Mesendoderm (in vitro differentiated cells): ENCODE results near the gene F10.

Experiments used
- DNase-seq: peaks from one replicate; pipeline ENCODE4 v3.0.0; 2013
- H2AK5ac ChIP-seq: 2 replicates; pipeline ENCODE4 v1.6.1; 2013; ENCODE audit warnings: low read length, inconsistent platforms
- H2BK120ac ChIP-seq: 2 replicates; pipeline ENCODE4 v1.6.1; 2013; ENCODE audit warnings: low read depth, mild to moderate bottlenecking, low read length, moderate library complexity, mixed read lengths
- H2BK15ac ChIP-seq: replicated peaks from 2 replicates; pipeline ENCODE4 v1.6.1; 2013; ENCODE audit warnings: low read depth, mild to moderate bottlenecking, moderate library complexity
- H2BK5ac ChIP-seq: 2 replicates; pipeline ENCODE4 v1.6.1; 2013; ENCODE audit warnings: low read length, inconsistent platforms
- H3K18ac ChIP-seq: 2 replicates; pipeline ENCODE4 v1.6.1; 2013; ENCODE audit warnings: mild to moderate bottlenecking, low read length, mixed read lengths
- H3K23ac ChIP-seq: one replicate; pipeline ENCODE4 v1.6.1; 2013; ENCODE audit warnings: low read length
- H3K27ac ChIP-seq: 2 replicates; pipeline ENCODE4 v1.5.1; 2013; ENCODE audit warnings: low read depth, mild to moderate bottlenecking, inconsistent platforms, low read length, moderate library complexity
- H3K27me3 ChIP-seq: 2 replicates; pipeline ENCODE4 v1.6.1; 2013; ENCODE audit warnings: low read length, control low read depth, mild to moderate bottlenecking, inconsistent platforms; ENCODE audit not compliant: insufficient read depth, poor library complexity
- H3K36me3 ChIP-seq: 2 replicates; pipeline ENCODE4 v1.6.1; 2013; ENCODE audit warnings: low read length, inconsistent platforms; ENCODE audit not compliant: control insufficient read depth, insufficient read depth
- H3K4ac ChIP-seq: one replicate; pipeline ENCODE4 v1.6.1; 2013; ENCODE audit warnings: low read depth, mild to moderate bottlenecking, low read length, moderate library complexity
- H3K4me1 ChIP-seq: 2 replicates; pipeline ENCODE4 v1.6.1; 2013; ENCODE audit warnings: low read depth, low read length, inconsistent platforms; ENCODE audit not compliant: control insufficient read depth
- H3K4me2 ChIP-seq: 2 replicates; pipeline ENCODE4 v1.6.1; 2013; ENCODE audit warnings: low read length
- H3K4me3 ChIP-seq: 2 replicates; pipeline ENCODE4 v1.5.1; 2013; ENCODE audit warnings: mild to moderate bottlenecking, low read length
- H3K56ac ChIP-seq: one replicate; pipeline ENCODE4 v1.6.1; 2013; ENCODE audit warnings: low read length
- H3K79me1 ChIP-seq: 2 replicates; pipeline ENCODE4 v1.6.1; 2013; ENCODE audit warnings: low read length, inconsistent platforms
- H3K79me2 ChIP-seq: 2 replicates; pipeline ENCODE4 v1.6.1; 2013; ENCODE audit warnings: mild to moderate bottlenecking, low read length; ENCODE audit not compliant: control insufficient read depth, insufficient read depth
- H3K9ac ChIP-seq: 2 replicates; pipeline ENCODE4 v1.6.1; 2013; ENCODE audit warnings: low read length, inconsistent platforms
- H4K5ac ChIP-seq: one replicate; pipeline ENCODE4 v1.6.1; 2013; ENCODE audit warnings: low read length
- H4K8ac ChIP-seq: one replicate; pipeline ENCODE4 v1.6.1; 2013; ENCODE audit warnings: low read depth, mild to moderate bottlenecking, control low read depth, low read length, moderate library complexity
- WGBS: extraction: QIAGEN DNeasy Blood & Tissue Kit; methylation state at CpG from one replicate; pipeline ENCODE4 v1.1.7; 2013; ENCODE audit warnings: low lambda C conversion rate, missing lambda C conversion rate; ENCODE audit not compliant: insufficient coverage; ENCODE audit errors: extremely low coverage; 5-methylcytosine and 5-hydroxymethylcytosine counted together

The F10 gene

DNA sequence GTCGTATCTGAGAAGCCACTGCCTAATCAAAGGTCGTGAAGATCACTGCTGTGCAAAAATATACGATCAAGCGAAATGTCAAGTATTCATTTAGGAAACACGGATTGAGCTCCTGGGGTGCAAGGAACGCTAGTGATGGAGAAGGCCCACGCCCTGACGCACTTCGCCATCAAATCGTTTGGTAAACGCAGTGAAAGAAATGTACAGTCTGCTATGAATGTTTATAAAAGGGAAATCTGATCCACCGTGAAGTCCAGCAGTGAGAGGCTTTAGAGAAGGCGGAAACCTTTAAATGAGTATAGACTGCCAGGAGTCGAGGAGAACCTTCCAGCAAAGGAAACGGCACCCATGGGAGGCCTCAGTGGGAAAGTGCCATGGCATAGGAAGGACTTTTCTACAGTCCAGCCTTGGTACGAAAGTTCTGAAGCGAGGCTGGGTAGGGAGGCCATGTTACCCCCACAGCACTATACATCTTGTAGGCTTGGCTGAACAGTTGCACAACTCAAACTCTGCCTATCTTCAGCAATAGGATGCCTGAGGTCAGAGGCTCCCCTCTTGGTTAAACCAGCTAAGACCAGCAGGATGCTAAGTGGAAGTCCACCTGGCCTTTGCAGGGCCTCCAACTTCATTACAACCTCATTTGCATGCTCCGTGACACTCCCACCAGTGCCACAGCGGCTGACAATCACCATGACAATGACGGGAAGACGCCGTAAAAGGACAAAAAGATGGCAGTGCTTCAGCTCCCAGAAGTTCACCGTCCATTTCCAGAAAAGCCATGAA is 65.5 kb downstream of the F10 start:
- Histone ChIP-seq H3K79me2 (no peaks in the 10 kb centered on the region), H3K23ac (no peak overlapping the region), H3K27ac (no peak overlapping the region), H3K4me3 (no peak overlapping the region), H2BK5ac (no peak overlapping the region), H3K4ac (no peak overlapping the region), H3K27me3 (no peaks in the 10 kb centered on the region), H3K56ac (no peak overlapping the region), H3K18ac (no peak overlapping the region), H4K8ac (no peak overlapping the region), H3K4me2 (no peak overlapping the region), H4K5ac (no peak overlapping the region), H3K79me1 (peaks cover 3% of the 10 kb centered on the region), H3K9ac (no peak overlapping the region), H2BK120ac (no peak overlapping the region), H2AK5ac (no peak overlapping the region), H3K36me3 (peaks cover 2% of the 10 kb centered on the region), H2BK15ac (no peak overlapping the region), H3K4me1 (no peaks in the 10 kb centered on the region)
- no peak for DNase-seq
- WGBS = no CpG with 5 or more reads among the region's 23 CpGs

DNA sequence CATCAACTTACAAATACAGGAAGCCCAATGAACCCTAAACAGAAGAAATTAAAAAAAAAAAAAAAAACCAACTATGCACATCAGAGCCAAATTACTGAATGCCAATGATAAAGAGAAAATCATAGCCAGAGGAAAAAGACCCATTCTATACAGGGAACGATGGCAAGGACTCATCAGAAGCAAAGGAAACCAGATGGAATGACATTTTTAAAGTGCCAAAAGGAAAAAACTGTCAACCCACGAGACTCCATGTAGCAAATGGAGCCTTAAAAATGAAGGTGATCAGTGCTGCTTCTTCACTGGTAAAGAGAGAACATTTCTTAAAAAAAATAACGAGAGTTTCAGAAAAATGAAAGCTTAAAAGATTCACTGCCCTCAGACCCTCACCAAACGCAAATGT is 67.6 kb downstream of the F10 start:
- H2AK5ac ChIP-seq = no peak overlapping the region
- H3K27me3 ChIP-seq = no peaks in the 10 kb centered on the region
- no peak overlapping the region for H4K5ac ChIP-seq
- H3K27ac ChIP-seq = no peak overlapping the region
- no peak overlapping the region for H3K9ac ChIP-seq
- no peak overlapping the region for H2BK5ac ChIP-seq
- peaks cover 2% of the 10 kb centered on the region for H3K36me3 ChIP-seq
- no peaks in the 10 kb centered on the region for H3K79me2 ChIP-seq
- no peak overlapping the region for H3K18ac ChIP-seq
- WGBS = no CpG with 5 or more reads among the region's 4 CpGs
- H3K79me1 ChIP-seq = peaks cover 3% of the 10 kb centered on the region
- no peak for DNase-seq
- no peak overlapping the region for H2BK15ac ChIP-seq
- H3K56ac ChIP-seq = no peak overlapping the region
- H3K4ac ChIP-seq = no peak overlapping the region
- H3K4me1 ChIP-seq = no peaks in the 10 kb centered on the region
- H3K4me2 ChIP-seq = no peak overlapping the region
- H2BK120ac ChIP-seq = no peak overlapping the region
- H4K8ac ChIP-seq = no peak overlapping the region
- no peak overlapping the region for H3K4me3 ChIP-seq
- H3K23ac ChIP-seq = no peak overlapping the region

DNA sequence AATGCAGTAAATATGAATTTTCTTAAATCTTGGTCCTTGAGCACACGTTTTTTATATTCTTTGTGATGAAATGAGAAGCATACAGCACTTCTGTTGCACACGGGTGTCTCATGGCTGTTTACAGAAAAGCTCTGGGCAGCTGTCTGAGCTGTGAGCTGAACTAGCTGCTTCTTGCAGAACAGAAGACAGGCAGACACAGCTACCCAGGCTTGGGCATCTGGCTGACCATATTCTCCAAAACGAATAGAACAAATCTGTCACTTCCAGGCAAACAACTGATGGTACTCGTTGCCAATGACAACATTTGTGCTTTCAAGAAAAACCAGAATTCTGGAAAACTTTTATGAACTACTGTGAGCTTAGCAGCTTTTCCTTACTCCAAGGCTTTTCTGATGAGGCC is 69.7 kb downstream of the F10 start:
- DNase-seq = no peak
- no peak overlapping the region for H3K23ac ChIP-seq
- H3K79me1 ChIP-seq = peaks cover 3% of the 10 kb centered on the region
- H3K27ac ChIP-seq = no peak overlapping the region
- no peaks in the 10 kb centered on the region for H3K27me3 ChIP-seq
- no peak overlapping the region for H4K8ac ChIP-seq
- no peak overlapping the region for H2AK5ac ChIP-seq
- WGBS = no CpG with 5 or more reads among the region's 4 CpGs
- H3K56ac ChIP-seq = no peak overlapping the region
- H2BK120ac ChIP-seq = no peak overlapping the region
- no peak overlapping the region for H3K4ac ChIP-seq
- no peak overlapping the region for H3K4me3 ChIP-seq
- H2BK15ac ChIP-seq = no peak overlapping the region
- peaks cover 6% of the 10 kb centered on the region for H3K36me3 ChIP-seq
- no peaks in the 10 kb centered on the region for H3K4me1 ChIP-seq
- H3K9ac ChIP-seq = no peak overlapping the region
- H2BK5ac ChIP-seq = no peak overlapping the region
- no peak overlapping the region for H3K4me2 ChIP-seq
- H4K5ac ChIP-seq = no peak overlapping the region
- no peak overlapping the region for H3K18ac ChIP-seq
- H3K79me2 ChIP-seq = no peaks in the 10 kb centered on the region

DNA sequence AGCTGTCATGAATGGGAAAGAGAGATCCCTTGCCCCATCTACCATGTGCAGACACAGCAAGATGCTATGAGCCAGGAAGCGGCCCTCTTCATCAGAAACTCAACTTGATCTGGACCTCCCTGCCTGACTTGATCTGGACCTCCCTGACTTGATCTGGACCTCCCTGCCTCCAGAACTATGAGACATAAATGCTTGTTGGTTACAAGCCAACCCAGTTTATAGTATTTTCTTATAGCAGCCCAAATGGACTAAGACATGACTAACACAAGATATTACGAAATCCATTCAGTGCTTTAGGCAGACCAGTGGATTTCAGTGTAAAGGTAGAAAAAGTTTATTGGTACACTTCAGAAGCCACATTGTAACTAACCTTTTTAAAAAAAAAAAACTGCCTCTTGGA is 70.3 kb downstream of the F10 start:
- Histone ChIP-seq H3K23ac (no peak overlapping the region), H4K8ac (no peak overlapping the region), H3K4me2 (no peak overlapping the region), H3K79me1 (peaks cover 3% of the 10 kb centered on the region), H2AK5ac (no peak overlapping the region), H3K79me2 (no peaks in the 10 kb centered on the region), H3K9ac (no peak overlapping the region), H3K4me3 (no peak overlapping the region), H3K56ac (no peak overlapping the region), H3K4ac (no peak overlapping the region), H2BK5ac (no peak overlapping the region), H4K5ac (no peak overlapping the region), H3K27ac (no peak overlapping the region), H3K18ac (no peak overlapping the region), H2BK15ac (no peak overlapping the region), H3K36me3 (peaks cover 7% of the 10 kb centered on the region), H3K4me1 (no peaks in the 10 kb centered on the region), H3K27me3 (no peaks in the 10 kb centered on the region), H2BK120ac (no peak overlapping the region)
- DNase-seq = no peak
- no CpG with 5 or more reads among the region's 2 CpGs for WGBS

DNA sequence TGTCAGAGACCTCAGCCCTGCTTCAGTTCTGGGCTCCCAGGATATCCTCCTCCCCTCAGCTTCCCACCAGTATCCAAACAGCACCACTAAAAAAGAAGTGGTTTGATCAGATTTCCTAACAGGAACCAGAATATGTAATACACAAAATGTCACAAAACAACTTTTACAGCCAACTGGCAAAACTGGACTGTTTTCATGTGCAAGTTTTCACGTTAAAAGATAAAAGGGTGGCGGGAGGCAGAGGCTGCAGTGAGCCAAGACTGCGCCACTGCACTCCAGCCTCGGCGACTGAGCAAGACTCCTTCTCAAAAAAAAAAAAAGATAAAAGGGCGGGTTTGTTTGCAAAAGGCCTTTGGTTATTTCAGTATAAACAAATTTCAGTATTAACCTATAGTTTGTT is 72.8 kb downstream of the F10 start:
- Histone ChIP-seq H3K18ac (no peak overlapping the region), H4K5ac (no peak overlapping the region), H2BK5ac (no peak overlapping the region), H3K56ac (no peak overlapping the region), H3K79me2 (peaks cover 10% of the 10 kb centered on the region), H2AK5ac (no peak overlapping the region), H3K27ac (no peak overlapping the region), H3K23ac (no peak overlapping the region), H3K4me2 (no peak overlapping the region), H3K4me3 (no peak overlapping the region), H3K36me3 (peaks cover 9% of the 10 kb centered on the region), H3K4ac (no peak overlapping the region), H3K27me3 (no peaks in the 10 kb centered on the region), H4K8ac (no peak overlapping the region), H3K9ac (no peak overlapping the region), H3K4me1 (no peaks in the 10 kb centered on the region), H2BK15ac (no peak overlapping the region), H3K79me1 (peaks cover 5% of the 10 kb centered on the region), H2BK120ac (no peak overlapping the region)
- DNase-seq = no peak
- no CpG with 5 or more reads among the region's 6 CpGs for WGBS
